ENCODE measurements around the gene NEDD9. TPM values are rescaled to one million over a fixed set of nuclear protein-coding genes. Genes with fewer than 3 reads are reported as not detected.

NEDD9 gene
- total and polyA plus RNA-seq, 4 donors: 7.5 to 16.8 (median 11.7) TPM

DNA sequence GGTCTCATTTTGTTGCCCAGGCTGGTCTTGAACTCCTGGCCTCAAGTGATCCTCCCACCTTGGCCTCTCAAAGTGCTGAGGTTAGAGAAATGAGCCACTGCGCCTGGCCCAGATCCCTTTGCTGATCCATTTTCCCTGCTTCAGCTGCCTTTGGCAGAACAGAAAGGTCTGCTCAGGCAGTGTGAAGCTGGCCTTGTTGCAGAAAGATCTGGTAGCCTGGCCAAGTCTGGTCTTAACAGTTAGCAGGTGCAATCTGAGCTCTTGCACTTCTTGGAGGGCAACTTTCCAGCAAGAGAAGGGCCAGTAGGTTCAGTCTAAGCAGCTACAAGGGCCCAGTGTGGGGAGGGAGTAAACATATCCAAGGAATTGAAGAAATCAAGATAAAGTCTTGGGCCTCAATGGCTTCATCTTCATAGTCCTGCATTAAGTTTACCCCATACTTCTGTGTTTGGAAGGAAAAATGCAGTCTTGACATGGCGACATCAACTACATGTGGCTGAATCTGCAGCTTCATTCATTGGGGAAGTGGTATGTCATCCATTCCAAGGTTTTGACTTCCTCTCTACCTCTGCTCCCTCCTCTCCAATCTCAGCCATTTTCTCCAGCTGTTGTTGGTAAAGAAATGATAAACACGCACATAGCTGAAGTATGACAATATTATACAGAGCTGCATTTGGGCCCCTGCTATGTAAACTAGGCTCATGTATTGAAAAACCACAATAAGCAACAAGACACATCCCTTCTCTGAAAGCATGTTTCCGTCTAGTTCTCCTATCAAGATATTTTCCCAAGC, 39.0 kb upstream of the NEDD9 start:
- H3K4me1 ChIP-seq (ENCODE audit: control insufficient read depth in 4 of 4, insufficient read depth in 4 of 4, low read length in 3 of 4): peaks cover 3 to 22% (median 8%) of the 10 kb centered on the region in 4 donors
- TF ChIP-seq ZBTB33 (IDR thresholded peaks at IDR 0.05) (no peak), HNF4G (IDR thresholded peaks at IDR 0.05) (no peak), ATF3 (IDR thresholded peaks at IDR 0.05) (no peak), FOXA1 (IDR thresholded peaks at IDR 0.05) (no peak), RAD21 (IDR thresholded peaks at IDR 0.05) (no peak), YY1 (IDR thresholded peaks at IDR 0.05) (no peak)
- H3K27me3 ChIP-seq (ENCODE audit: control insufficient read depth in 4 of 4, insufficient read depth in 4 of 4, low read length in 3 of 4): no peaks in the 10 kb centered on the region
- no peak for DNase-seq (ENCODE audit: low spot score)
- H3K36me3 ChIP-seq (ENCODE audit: control insufficient read depth in 4 of 4, insufficient read depth in 3 of 4, low read depth in 1 of 4, low read length in 3 of 4): no peaks in the 10 kb centered on the region
- 94% methylated on average over 4 of the region's 4 CpGs for WGBS
- no peak overlapping the region for H3K9ac ChIP-seq (ENCODE audit: low read depth in 1 of 2, low read length in 2 of 2)
- H3K9me3 ChIP-seq (ENCODE audit: control insufficient read depth in 4 of 4, low read length in 3 of 4): no peaks in the 10 kb centered on the region
- no peak overlapping the region for H3K4me3 ChIP-seq (ENCODE audit: low read depth in 1 of 3, low read length in 3 of 3)
- no peak overlapping the region for H3K27ac ChIP-seq (ENCODE audit: low read depth in 1 of 2, low read length in 2 of 2)

DNA sequence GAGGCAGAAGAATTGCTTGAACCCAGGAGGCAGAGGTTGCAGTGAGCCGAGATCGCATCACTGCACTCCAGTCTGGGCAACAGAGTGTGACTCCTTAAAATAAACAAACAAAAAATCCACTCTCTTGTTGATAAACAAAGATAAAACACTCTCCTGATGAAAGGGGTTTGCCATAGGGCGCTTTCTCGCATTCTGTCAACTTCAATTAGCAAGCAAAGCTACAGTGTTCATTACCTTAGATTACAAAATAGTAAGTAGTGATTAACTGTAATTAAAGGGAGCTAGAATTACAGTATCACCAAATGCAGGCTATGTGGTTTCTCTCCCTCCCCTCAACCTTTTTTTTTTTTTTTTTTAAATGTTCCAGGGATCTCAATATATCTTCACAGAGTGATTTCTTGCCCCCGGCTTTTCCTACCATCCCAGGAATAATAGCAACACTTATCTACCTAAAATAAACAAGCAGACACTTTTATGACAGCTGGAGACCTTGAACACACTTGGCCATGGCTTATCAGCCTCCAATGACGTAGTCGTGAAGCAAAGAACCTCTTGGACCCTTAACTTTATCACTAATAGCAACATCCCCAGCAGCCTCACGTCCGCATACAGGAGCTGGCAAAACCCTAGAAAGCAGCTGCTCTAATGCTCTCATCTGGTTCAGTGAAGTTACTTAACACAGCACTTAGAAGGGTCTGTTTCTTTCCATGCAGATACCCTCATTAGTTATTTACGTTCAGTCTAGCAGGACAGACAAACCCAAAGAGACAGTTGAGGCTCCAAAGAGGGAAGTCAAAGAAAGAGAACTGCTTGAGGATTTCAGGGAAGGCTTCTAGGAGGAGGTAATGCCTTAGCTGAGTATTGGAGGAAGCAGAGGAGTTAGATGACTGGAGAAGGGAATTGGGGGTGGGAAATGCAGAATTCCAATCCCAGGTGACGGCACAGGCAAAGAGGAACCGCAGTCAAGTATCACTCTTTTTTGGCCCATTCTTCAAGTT, 37.9 kb upstream of the NEDD9 start:
- no peaks in the 10 kb centered on the region for H3K27me3 ChIP-seq (ENCODE audit: control insufficient read depth in 4 of 4, insufficient read depth in 4 of 4, low read length in 3 of 4)
- no peaks in the 10 kb centered on the region for H3K36me3 ChIP-seq (ENCODE audit: control insufficient read depth in 4 of 4, insufficient read depth in 3 of 4, low read depth in 1 of 4, low read length in 3 of 4)
- no peaks in the 10 kb centered on the region for H3K9me3 ChIP-seq (ENCODE audit: control insufficient read depth in 4 of 4, low read length in 3 of 4)
- DNase-seq (ENCODE audit: low spot score): no peak
- WGBS: 60% methylated on average over 12 of the region's 12 CpGs
- no peak overlapping the region for H3K9ac ChIP-seq (ENCODE audit: low read depth in 1 of 2, low read length in 2 of 2)
- H3K27ac ChIP-seq (ENCODE audit: low read depth in 1 of 2, low read length in 2 of 2): no peak overlapping the region
- TF ChIP-seq NR2F2 (IDR thresholded peaks at IDR 0.05) (peak; percentile 59), ZBTB33 (IDR thresholded peaks at IDR 0.05) (no peak), EGR1 (IDR thresholded peaks at IDR 0.05; ENCODE audit: low read depth in 2 of 2) (no peak), YY1 (IDR thresholded peaks at IDR 0.05) (no peak), RXRA (IDR thresholded peaks at IDR 0.05) (peak; percentile 22 to 72), TAF1 (conservative IDR thresholded peaks at IDR 0.05) (no peak), JUND (IDR thresholded peaks at IDR 0.05) (peak in 1 of 2 donors; percentile 41), HNF4A (conservative IDR thresholded peaks at IDR 0.05) (peak; percentile 39 to 40), REST (IDR thresholded peaks at IDR 0.05) (no peak), FOXA2 (IDR thresholded peaks at IDR 0.05) (no peak), FOXA1 (IDR thresholded peaks at IDR 0.05) (no peak), GABPA (IDR thresholded peaks at IDR 0.05 in 1 of 2, conservative IDR thresholded peaks at IDR 0.05 in 1 of 2) (no peak), ATF3 (IDR thresholded peaks at IDR 0.05) (no peak), RAD21 (IDR thresholded peaks at IDR 0.05) (peak; percentile 13 to 39), HNF4G (IDR thresholded peaks at IDR 0.05) (no peak), SP1 (IDR thresholded peaks at IDR 0.05) (peak; percentile 62)
- TF ChIP-seq, protein P1, sequence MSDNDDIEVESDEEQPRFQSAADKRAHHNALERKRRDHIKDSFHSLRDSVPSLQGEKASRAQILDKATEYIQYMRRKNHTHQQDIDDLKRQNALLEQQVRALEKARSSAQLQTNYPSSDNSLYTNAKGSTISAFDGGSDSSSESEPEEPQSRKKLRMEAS (IDR thresholded peaks at IDR 0.05): no peak
- TF ChIP-seq, protein P2, sequence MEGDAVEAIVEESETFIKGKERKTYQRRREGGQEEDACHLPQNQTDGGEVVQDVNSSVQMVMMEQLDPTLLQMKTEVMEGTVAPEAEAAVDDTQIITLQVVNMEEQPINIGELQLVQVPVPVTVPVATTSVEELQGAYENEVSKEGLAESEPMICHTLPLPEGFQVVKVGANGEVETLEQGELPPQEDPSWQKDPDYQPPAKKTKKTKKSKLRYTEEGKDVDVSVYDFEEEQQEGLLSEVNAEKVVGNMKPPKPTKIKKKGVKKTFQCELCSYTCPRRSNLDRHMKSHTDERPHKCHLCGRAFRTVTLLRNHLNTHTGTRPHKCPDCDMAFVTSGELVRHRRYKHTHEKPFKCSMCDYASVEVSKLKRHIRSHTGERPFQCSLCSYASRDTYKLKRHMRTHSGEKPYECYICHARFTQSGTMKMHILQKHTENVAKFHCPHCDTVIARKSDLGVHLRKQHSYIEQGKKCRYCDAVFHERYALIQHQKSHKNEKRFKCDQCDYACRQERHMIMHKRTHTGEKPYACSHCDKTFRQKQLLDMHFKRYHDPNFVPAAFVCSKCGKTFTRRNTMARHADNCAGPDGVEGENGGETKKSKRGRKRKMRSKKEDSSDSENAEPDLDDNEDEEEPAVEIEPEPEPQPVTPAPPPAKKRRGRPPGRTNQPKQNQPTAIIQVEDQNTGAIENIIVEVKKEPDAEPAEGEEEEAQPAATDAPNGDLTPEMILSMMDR (IDR thresholded peaks at IDR 0.05; ENCODE audit: low read depth, low read length, missing input control): no peak
- H3K4me1 ChIP-seq (ENCODE audit: control insufficient read depth in 4 of 4, insufficient read depth in 4 of 4, low read length in 3 of 4): peaks cover 2 to 12% (median 4%) of the 10 kb centered on the region in 4 donors
- no peak overlapping the region for H3K4me3 ChIP-seq (ENCODE audit: low read depth in 1 of 3, low read length in 3 of 3)

All from liver (tissue), 9 donors.